ENCODE measurements around the gene INKA2. TPM values are rescaled to one million over a fixed set of nuclear protein-coding genes. Genes with fewer than 3 reads are reported as not detected.

INKA2 gene
- total RNA-seq = 5.9 TPM

DNA sequence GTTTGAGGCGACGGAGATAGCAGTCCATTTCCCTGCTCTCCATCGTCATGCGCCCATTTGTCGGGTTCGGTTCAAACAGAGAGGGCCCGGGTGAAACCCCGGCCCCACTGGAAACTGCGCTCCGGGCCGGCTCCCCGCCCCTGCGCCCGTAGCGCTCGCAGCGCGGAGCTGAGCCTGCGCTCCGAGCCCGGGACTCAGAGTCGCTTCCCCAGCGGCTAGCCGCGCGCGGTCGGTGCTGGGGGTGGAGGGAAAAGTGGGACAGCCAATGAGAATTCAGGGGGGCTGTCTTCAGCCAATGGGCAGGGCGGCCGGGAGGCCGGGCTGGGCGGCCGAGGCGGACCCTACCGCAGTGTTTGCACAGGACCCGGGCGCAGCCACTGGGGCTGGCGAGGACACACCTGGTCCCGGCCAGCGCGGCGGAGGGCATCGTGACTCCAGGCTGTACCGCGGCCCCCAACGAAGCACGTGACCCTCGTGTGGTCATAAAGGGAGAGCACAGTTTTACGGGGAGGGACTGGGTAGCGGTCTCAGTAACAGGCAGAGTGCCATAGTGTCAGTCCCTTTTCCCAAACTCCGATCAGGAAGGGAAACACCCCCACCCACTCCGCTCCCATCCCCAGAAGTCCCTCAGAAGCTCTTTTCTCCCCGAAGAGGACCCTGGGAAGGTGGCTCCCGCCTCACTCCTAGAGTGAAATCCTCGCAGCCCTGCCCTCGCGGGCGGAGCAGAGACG lies at the start of gene INKA2:
Gene INKA2 (minus strand): TSS at position 202 of the 731 bp plus-strand sequence. CDS start 153 bp downstream, at position 49.
- DNase-seq = peak; percentile 79

DNA sequence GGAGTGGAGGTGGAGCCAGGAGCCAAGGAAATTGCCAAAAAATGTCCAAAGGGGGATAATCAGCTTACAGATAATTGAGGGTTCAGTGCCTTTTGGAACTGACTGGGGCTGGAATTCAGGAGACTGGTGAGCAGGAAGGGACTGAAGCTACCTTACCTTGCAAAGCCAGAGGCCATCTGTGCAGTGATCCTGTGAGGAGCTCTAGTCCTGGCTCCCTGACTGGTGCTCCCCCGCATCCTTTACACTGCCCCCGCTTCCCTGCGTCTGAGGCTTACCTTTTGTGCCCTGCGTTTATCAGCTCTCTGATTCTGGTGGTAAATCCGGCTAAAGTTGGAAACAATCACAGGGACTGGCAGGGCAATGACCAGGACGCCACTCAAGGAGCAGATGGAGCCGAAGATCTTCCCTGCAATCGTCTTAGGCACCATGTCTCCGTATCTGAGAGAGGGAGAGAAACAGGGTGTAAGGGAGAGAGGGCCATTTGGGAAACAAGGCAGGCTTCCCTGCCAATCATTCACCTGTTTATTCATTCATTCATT lies 47.5 kb upstream of the INKA2 start:
- DNase-seq = no peak

DNA sequence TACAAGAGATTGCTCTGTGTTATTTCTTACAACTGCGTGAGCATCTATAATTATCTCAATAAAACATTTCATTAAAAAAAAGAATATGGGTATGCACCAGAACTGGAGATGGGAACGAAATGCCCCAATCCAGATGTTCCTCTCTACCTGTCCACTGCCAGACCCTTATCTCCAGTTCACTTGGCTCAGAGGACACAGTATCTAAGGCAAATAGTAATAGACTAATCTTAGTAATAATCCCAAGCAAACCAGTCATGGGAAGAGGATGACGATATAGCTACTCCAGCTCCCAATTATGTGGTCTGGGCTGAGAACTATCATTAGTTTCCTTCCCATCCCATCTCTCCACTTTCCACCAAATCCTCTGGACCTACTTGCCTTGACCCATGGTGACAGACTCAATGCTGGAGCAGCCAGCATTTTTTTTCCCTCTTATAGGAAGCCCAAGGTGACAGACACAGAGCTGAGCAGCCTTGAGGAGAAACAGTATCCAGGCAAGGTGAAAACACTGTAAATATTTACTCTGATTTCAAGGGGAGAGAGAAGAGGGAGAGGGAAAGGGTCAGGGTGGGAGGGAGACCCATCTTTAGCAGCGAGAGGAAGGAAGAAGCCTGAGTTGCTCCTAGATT lies 45.2 kb upstream of the INKA2 start:
- DNase-seq = no peak

DNA sequence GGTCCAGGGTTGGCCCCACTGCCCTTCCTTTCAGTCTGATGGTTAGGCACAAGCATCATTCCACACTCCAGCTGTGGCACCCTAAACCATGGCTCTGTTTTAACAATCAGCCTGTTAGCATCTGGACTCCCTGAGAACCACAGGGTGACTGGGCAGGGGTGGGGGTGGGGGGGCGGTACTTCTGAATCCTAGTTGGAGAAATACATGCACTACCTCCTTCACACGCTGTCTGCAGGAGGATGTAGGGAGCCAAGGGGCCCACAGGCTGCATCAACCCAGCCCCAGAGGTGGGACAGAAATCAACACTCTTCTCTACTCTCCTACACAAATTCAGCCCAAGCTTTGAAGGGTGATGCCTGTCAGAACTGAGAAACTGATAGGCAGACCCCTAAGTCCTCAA lies 40.4 kb upstream of the INKA2 start:
- no peak for DNase-seq

DNA sequence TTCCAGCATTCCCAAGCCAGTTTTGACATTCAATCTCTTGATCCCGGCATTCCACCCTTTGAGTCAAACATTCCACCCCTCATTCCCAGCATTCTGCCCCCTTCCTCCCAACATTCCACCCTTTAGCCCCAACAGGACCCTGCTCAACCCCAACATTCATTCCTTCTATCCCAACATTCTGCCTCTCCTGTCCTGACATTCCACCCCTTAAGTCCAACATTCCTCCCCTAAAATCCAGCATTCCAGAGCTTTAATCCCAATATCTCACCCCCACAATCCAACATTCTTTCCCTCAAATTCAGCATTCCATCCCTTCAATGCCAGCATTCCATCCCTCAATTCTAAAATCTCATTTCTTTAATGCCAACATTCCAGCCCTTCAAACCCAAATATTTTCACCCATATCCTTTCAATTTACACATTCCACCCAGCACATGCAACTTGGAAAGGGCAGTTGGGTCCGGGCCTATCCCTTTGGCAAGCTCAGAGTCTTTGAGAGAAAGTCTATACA lies 39.4 kb upstream of the INKA2 start:
- no peak for DNase-seq

DNA sequence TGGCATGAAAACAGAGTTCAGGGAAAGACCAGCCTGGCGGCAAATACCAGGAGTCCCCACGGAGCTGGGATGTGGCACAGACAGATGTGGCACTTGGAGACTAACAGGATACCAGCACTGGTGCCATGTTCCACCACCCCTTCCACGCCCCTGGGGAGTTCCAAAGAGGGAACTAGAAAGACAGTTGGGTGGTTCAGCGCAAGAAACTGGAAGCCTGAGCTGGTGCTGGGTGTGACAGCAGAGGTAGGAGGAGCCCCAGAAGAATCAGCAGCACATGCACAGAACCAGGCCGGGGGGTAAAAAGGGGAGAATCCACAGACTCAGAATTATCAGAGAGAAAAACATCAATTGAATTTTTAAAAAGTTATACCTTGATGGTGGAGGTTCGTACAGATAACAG lies 38.9 kb upstream of the INKA2 start:
- DNase-seq = no peak

DNA sequence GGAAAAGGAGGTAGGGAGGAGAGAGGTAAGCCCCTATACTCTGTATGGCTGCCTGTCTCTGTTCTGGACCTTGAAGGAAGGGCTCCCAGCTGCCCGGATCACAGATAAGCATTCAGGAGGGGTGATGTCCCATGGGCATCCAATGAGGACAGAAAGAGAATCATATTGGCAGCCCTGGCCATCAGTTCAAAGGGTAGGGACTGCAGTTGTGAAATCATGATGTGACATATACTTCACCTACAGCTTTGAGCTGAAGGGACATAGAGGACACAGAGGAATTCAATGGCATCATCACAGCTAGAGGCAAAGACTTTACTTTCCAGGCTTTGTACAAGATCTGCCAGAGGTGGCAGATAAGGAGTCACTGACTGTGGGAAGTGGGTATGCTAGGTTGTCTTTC lies 38.1 kb upstream of the INKA2 start:
- no peak for DNase-seq

DNA sequence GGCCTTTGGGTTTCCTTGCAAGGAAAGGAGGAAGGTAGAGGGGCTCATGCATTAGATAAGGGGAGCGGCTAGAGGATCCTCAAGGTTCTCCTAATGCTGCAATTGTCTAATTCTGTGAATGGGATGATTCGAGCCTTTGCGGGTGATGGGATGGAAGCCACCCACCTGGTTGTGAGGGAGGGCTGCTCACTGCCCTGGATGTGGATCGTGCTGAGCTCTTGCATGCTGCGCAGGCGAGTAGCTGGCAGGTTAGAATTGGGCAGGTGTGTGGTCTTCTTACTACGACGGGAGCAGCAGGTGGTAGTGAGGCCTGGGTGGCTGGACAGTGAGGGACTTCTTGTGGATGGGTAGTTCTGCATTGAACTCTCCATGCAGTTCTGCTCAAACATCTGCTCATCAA lies 37.7 kb upstream of the INKA2 start:
- DNase-seq = no peak

DNA sequence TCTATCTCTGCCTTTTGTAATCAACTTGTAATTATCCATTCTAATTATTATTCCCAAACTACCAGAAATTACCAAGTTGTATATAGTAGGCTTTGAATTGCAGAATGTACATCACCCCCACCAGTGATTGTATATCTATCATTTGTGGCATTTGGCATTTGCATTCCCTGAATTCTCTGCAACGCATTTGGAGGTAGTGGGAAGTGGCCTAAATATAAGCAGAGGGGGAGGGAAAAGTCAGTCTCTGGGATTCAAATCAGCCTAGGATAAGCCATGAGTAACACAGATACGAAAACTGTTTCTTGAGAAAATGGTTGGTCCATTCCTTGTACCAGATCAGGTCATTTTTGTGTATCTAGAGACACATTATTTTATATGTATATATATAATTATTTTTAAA lies 37.2 kb upstream of the INKA2 start:
- no peak for DNase-seq

DNA sequence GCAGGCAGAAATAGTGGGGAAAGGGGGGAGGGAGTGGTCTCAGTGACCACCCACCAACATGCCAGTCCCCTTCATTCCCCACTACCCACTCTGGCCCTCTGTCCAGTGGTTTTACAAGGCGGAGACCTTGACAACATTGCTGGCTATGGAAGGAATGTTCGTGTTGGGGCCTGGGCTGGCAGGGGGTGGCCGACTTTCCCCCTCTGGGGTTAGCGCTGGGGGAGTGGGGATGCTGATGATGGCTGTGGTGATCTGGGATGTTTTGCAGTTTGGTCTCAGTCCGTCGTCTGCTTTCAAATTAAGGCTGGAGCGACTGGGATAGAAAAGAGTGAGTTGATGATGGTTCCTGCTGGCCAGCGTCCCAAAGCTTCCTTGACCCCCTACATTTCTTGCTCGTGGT lies 36.8 kb upstream of the INKA2 start:
- DNase-seq = no peak

DNA sequence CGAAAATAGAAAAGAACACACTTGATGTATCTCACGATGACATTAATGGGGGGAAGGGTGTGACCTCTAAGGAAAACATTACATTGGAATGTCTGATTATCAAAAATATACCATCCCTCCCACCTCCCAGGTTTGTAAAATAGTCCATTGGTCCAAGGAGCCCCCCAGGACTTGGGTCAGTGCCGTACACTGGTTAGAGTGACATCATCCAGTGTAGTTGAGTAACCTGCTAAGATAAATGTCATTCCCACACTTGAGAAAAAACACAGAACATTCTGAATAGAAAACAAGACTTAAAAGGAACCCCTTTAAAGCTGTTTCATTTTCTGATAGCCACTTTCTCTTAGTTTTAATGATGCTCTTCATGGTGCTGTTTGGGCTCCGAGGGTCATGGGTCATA lies 31.7 kb upstream of the INKA2 start:
- DNase-seq = no peak

DNA sequence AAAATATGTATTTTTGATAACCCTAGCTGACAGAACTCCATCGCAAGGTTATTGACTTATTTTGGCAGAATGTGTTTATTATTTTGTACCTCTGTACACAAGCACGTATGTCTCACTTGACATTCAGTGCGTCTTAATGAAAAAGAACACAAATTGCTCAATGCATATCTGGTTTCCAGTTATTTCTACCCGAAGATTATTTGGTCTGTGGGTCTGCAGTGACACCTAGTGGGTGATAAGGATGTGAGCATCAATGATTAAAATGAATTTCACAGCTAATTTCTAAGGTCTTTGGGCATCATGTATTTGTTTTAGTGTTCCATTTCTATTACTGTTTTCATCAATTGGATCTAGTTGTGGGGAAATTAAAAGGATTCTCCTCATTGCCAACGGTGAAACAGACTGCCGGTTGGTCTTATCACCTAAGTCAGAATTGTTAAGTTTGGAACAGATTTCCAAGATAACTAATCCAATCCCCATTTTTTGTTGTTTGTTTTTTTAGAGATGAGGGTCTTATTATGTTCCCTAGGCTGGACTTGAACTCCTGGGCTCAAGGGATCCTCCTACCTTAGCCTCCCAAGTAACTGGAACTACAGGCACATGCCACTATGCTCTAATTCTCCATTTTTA lies 30.4 kb upstream of the INKA2 start:
- DNase-seq = peak; percentile 64

DNA sequence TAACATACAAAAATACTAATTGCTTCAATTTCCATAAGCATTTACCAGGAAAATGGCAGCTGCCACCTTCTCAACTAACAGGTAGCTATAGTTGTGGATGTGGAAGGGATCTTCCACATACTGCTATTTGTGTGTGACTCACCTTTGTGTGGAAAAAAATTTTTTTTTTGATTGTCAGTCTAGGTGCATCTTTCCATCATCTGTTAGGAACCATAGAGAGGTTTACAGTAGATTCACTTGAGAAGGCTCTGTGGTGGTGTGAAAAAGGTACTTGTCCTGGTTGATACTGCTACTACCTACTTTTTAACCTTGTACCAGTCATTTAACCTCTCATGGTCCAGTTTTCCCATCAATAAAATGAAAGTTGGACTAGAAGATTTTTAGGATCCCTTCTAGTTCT lies 29.4 kb upstream of the INKA2 start:
- DNase-seq = no peak

DNA sequence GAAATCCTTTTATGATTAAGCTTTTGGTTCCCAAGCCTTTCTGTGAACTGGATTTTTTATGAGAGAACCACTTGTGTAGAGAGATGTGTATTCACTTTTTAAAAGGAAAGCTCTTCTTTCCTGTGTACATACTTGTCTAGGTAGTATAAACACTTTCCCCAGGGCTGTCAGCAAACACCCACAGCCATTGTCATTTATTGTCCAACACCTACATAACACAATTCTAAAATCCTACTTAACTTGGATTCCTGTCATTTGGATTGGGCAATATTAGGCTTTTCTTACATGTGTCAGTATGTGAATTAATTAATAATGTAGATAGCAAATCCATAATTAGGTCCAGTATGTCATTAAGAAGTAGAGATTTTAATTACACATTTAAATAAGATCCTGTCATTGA lies 28.8 kb upstream of the INKA2 start:
- no peak for DNase-seq

DNA sequence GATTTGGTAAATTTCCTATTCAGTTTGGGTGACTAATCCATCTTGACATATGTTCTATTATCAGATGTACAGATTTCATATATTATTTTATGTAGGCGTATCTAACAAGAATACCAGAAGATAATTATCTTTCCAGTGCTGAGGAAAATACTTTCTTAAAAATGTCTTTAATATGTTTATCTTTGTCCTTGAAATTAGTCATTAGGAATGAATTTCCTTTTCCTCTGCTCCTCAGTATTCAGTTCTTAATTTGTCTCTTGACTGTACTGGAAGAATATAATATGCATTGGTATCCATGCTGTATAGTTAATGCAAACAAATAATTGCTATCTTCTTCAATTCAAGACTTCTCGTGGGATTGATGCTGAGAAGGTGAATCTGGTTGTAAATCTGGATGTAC lies 23.1 kb upstream of the INKA2 start:
- no peak for DNase-seq

DNA sequence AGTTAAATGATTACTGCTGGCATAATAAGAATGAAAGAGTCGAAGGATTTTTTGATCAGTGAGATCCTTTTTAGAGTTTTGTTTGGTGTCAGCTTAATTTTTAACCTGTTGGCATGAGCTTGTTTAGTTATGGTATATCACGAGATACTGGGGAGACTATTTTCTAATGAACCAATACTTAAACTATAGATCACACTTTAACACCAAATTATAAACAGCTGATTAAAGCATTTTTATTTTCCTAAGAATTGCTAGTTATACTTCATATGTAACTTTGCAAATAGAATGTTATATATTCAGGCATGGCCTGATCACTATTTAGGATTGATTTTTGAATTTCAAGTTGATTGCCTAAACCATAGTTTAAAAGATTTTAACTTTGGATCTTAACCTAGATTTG lies 22.5 kb upstream of the INKA2 start:
- DNase-seq = no peak

DNA sequence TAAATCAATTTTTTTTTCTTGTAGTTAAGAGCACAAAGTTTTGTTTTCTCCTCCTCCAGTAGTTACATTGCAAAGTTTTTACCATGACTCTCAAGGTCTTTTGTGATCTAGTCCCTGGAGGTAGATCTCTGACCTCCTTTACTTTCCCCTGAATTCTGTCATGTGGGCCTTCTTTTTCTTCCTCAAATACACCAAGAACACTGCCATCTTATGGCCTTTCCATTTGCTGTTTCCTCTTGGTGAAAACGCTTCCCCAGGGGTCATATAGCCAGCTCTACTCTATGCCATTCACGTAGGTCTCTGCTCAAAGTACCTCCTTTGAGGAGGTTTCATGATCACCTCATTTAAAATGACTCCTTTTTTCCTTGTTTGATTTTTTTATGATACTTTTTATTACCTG lies 19.2 kb upstream of the INKA2 start:
- no peak for DNase-seq

DNA sequence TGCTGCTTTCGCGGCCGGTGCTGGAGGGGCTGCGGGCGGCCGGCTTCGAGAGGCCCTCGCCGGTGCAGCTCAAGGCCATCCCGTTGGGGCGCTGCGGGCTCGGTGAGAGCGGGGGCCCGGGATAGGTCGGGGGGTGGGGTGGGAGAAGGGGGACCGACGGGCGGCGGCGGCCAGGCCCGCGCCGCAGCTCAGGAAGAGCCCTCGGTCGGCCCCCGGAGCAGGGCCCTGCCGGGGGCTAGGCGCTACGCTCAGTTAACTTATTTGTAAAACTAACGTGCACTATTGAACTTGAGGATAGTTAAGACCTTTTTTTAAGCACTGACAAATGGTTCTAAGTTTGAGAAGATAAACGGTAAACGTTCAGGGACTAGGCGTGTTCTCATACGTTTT lies 16.9 kb upstream of the INKA2 start:
- no peak for DNase-seq

DNA sequence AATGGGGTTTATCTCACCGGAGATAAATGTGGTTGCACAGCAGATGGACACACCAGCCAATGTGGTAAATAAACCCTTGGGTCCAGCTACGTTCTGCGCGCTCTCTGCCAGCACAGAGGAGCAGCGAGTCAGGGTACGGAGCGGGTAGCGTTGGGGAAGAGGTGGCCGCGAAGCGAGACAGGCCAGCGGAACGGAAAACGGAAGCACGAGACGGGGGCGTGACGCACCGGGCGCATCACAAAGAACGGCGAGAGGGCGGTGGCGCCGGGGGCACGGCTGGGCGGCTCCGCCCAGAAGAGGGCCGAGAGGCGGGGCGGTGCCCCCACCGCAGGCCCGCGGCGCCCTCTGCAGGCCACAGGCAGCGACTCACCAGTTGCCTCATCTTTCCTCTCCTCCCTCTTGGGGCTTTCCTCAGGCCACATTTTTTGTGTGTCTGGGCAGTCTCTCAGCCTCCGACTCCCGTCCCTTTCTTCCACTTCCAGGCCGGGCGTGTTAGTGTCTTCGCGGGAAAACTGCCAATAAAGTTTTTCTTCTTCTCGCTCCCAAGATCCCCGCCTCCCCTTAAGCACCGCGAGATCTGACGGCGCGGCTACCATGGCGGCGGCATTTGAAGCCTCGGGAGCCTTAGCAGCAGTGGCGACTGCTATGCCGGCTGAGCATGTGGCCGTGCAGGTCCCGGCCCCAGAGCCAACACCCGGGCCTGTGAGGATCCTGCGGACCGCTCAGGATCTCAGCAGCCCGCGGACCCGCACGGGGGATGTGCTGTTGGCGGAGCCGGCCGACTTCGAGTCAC lies 16.3 kb upstream of the INKA2 start, which contains the start of gene DDX20:
Gene DDX20 (plus strand): TSS at position 571 of the 793 bp plus-strand sequence. CDS start 24 bp downstream, at position 595.
- peak; percentile 95 for DNase-seq

DNA sequence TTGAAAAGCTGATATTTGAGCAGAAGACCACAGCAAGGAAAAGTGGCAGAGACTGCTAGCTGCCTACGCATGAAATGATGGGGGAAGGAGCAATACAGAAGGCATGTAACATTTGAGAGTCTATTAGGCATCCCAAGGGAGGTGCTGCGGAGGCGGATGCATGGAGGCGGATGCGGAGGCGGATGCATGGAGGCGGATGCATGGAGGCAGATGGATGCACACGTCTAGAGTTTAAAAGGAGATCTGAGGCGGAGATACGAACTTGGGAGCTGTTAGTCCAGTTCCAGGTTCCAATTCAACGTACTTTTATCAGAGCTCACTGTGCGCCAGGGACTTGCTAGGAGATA lies 15.8 kb upstream of the INKA2 start:
- peak; percentile 88 for DNase-seq

DNA sequence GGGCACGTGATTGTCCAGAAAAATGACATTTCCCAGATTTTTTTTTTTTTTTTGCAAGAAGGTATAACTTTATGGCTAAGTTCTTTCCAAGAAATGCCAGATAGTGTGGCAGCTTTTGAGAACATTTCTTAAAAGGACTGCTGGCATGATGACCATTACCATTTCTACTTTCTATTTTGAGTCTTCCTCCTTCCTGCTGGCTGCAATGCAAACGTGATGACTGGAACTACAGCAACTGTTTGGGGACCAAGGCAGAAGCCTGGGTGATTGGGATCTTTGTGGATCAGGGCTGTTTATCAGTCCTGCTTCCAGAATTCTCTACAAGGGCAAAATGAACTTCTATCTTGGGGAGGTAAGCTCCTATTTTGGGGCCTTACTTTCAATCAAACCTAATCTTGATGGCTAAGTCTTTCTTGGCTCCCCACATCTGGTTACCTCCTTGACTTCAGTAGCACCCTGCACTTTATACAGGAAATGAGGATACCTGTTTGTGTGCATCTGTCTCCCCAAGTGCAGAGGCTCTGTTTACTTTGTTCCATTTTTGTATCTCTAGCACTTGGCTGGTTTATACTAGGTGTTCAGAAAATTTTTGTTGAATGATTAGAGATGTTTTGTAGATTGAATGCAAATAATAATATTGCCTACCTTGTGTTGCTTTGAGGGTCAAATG lies 12.8 kb upstream of the INKA2 start:
- DNase-seq = no peak

DNA sequence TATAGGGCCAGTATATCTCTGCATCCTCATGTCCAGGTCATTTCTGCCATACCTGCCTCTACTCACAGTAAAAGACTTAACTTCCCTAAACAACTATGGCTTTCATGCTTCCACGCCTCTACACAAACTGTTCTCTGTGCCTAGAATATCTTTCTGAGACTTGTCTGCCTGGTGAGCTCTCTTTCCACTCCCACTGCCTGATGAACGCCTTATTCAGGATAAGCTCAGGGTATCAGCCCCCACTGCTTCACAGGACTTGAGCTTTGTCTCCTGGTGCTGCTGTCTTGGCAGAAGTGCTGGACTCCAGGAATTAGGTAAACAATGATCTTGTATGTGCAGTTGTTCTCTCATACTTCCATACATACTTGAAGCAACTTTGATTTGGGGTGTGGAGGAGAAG lies 11.7 kb upstream of the INKA2 start:
- no peak for DNase-seq
